ENCODE results near the gene EYA4. TPM values are rescaled to one million over a fixed set of nuclear protein-coding genes. Genes with fewer than 3 reads are reported as not detected.
A peak's percentile ranks its signal among the peaks of the same experiment; 100 is the strongest.

Gene EYA4
- total RNA-seq, 1 donor from 2014 or later: 11.1 TPM

- DNase-seq (ENCODE audit: low spot score): no peak
Observed at GRCh38 chr6:133456439-133456838, 215.3 kb downstream of the EYA4 start.

DNA sequence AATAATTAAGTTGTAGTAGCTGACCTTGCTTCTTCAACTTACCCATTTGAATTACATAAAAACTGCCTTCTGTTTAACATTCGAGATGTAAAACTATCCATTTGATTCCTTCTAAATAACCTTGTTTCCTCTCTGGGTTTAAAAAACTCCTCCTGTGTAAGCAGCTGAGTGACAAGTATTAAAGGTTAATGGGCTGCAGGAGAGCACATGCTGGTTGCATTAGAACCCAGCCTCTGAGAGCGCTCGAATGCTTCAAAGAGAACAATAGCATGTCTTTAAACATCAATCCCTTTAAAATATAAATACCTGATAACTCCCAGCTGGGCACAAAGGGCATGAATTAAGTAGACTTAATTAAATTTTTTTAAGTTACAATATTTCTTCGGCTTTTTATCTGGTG is 215.8 kb downstream of the EYA4 start:
- DNase-seq (ENCODE audit: low spot score): no peak

DNA sequence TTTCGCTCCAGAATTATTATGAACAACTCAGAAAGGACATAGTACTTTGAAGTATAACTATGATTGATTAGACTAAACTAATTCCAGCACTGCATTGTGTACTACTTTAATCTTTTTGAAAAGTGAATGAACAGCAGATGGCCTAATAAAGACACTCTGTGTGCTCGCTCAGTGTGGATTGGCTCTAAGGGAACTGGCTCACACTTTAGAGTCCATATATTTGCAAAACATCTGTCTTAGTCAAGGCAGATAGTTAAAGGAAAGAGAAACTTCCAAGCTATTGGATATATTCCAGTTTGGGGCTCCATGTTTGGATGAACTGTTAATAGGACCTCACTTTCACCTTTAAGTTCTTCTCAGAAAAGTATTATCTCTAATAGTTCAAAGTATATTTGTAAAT is 218.9 kb downstream of the EYA4 start:
- no peak for DNase-seq (ENCODE audit: low spot score)

DNA sequence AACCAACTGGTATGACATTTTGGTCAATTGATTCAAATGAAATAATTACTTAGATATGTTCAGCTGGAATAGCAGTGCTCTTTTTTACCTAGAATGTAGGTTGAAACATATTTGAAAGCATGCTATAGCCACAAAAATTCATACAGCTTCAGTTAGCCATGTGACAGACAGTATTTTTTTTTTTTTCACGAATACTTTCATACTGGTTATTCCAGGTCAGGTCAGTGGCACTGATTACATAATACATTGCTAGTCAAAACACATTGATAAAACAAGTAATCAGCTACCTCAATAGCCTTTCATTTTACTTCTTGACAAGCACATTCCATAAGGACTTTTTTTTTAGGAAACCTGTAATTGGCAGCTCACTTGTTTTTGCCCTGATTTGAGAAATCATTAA is 222.6 kb downstream of the EYA4 start:
- DNase-seq (ENCODE audit: low spot score): no peak

DNA sequence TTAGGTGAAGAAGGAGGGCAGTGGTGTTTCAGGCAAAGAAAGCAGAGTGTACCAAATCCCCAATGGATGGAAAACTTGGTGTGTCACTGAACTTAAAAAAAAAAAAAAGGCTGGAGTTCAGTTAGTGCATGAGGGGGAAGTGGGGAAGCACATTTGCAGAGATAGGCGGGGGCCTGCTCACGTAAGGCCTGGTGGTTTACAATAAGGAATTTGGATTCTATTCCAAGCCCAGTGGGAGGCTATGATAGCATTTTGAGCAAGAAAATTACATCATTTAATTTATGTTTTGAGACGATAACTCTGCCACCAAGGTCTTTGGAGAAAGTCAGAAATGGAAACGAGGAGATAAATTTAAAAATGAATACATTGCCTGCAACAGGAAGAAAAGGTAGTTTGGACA is 225.5 kb downstream of the EYA4 start:
- no peak for DNase-seq (ENCODE audit: low spot score)

GRCh38 chr6:133467231-133467981 is 226.2 kb downstream of the EYA4 start:
- peak; percentile 14 for DNase-seq (ENCODE audit: low spot score)

GRCh38 chr6:133467982-133468380 is 226.8 kb downstream of the EYA4 start:
- DNase-seq (ENCODE audit: low spot score): no peak

DNA sequence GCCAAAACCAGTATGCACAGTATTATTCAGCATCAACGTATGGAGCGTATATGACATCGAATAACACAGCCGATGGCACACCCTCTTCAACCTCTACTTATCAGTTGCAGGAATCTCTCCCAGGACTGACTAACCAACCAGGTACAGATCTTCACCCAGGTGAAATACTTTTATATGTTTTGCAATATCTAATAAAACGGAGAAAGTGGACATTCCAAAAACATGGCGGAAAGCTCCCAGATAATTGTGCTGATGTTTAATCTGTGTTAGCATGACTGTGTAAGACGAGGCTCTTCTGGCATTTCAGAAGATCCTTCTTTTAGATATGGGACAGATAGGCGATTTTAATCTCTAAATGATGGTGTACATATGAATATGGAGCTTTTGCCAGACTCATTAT is 227.4 kb downstream of the EYA4 start:
- no peak for DNase-seq (ENCODE audit: low spot score)

DNA sequence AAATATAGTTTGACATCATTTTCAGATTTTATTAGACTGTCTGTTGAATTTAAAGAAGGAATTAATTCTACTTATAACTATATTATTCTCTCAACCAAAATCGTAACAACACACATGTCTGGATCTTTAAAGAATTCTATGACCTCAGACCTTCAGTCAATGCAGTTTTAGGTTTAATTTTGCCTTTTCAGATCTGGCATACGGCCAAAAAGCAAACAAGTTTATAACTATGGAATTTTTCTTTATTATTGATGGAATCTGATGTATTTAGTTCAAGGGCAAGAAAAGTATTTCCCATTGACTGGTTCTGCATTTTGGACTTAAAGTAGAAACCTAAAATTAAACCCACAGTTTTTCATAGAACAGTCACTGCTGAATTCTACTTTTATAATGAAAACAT is 233.4 kb downstream of the EYA4 start:
- DNase-seq (ENCODE audit: low spot score): no peak

- DNase-seq (ENCODE audit: low spot score): no peak
Observed at GRCh38 chr6:133478673-133479072, 237.5 kb downstream of the EYA4 start.

- no peak for DNase-seq (ENCODE audit: low spot score)
Observed at GRCh38 chr6:133487174-133487573, 246.0 kb downstream of the EYA4 start.

DNA sequence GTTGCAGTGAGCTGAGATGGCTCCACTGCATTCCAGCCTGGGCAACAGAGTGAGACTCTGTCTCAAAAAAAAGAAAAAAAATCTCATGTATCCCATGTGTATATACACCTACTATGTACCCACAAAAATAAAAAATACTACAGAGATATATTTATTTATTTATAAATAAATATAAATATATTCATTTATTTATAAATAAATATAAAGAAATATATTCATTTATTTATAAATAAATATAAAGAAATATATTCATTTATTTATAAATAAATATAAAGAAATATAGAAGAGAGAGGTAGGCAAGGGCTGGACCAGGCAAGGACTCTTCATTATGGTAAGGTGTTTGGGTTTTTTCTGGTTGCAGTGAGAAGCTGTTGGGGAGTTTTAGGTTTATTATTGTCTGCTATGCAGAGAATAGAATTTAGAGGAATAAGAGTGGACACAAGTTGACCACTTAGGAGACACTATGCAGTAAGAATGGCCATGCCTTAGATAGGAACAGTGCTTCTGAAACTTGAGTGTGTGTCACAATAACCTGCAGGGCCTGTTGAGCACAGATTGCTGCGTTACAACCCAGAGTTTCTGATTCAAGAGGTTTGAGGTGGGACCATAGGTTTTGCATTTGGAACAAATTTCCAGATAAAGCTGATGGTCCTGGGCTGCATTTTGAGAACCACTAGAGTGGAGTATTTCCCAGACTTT is 254.2 kb downstream of the EYA4 start:
- DNase-seq (ENCODE audit: low spot score): no peak

DNA sequence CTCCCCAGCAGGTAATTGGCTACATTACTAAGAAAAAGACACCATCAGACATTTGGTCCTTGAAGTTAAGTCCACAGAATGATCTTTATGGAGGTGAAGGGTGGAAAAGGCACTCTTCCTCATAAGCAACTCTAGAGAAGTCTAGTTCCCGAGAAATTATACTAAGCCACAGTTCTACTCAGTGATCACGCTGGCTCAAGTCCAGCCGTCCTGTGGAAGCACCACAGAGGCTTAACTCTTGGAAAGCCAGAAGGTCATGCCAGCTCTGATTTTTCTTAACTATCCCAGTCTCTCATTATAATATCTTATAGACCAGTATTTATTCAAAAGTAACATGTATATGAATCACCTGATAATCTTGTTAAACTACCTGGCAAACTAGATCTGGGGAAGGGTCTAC is 258.5 kb downstream of the EYA4 start:
- no peak for DNase-seq (ENCODE audit: low spot score)

GRCh38 chr6:133501675-133502270 is 260.6 kb downstream of the EYA4 start:
- DNase-seq (ENCODE audit: low spot score): peak; percentile 9

DNA sequence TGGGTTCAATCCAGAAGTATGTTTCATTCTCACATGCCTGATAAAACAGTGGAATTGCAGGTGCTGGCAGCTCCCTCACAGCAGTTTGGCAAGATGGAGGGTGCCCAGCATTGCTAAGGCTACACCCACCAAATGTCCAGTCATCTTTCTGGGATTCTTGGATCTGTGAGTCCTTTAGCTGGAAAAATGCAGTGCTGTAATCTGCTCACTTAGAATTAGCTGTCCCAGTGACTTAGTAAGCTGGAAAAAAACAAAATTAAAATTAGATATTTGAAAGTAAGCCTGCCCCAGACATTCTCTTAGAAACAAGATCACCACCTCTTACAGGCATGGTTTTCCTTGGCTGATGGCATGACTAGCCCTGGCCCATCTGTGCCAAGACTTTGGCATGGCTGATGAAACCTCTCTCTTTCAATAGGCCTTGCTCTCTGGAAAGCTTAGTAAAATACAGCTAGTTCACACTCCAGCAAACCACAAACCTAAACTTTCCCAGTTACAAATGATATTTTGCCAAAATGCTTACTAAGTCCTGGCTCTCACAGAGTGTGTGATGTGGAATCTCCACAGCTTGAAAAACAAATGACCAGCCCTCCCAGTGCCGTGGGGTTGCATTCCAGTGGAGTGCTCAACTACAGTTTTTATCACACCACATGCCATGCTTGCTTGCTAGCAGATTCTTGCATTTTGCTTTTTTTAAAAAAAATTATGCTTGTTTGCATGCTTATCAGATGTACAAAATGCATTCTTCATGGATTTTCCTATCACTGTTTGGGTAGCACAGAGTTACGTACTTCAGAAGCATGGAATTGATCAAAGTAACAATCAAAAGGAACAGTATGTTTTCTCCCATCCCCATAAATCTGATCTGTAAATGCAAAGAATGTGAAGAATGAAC is 261.5 kb downstream of the EYA4 start:
- DNase-seq (ENCODE audit: low spot score): peak; percentile 79

GRCh38 chr6:133503336-133503729 is 262.2 kb downstream of the EYA4 start:
- DNase-seq (ENCODE audit: low spot score): peak; percentile 29

GRCh38 chr6:133504158-133504557 is 263.0 kb downstream of the EYA4 start:
- DNase-seq (ENCODE audit: low spot score): no peak

DNA sequence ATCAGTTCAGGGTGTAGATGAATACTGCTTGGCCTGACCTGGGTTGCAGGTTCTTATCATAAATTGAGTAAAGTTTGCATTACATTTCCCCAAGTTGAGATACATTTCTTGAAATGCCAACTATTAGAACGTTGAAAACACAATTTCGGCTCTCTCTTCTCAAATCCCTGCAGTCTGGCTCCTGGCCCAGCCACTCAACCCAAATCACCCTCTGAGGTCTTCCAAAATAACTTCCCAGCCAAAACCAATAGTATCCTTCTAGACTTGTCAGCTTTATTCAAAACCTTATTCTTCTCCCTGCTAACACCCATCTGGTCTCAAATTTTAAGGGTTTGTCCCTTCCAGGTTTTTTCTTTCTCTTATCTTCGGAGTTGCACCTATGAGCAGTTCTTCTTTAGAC is 263.6 kb downstream of the EYA4 start:
- peak; percentile 19 for DNase-seq (ENCODE audit: low spot score)

GRCh38 chr6:133505681-133506080 is 264.5 kb downstream of the EYA4 start:
- no peak for DNase-seq (ENCODE audit: low spot score)

- peak; percentile 66 for DNase-seq (ENCODE audit: low spot score)
Observed at GRCh38 chr6:133512410-133513016, 271.4 kb downstream of the EYA4 start.

DNA sequence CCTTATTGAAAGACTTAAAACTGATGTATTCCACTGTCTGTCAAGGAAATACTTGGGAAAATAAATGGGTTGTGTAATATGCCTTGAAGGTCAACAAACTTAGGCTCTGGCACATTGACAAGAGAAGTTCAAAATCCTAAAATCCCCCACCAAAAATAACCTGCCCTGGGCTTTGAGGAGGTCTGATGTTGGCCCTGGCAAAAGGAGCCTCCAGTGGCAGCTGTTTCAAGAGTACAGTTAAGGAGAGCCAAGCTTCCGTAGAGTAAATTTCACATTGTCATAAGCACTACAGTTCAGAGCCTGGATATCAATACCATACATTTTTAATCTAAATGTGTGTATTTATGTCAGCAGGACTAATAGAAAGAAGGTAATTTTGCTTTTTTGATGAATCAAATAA is 282.7 kb downstream of the EYA4 start:
- DNase-seq (ENCODE audit: low spot score): no peak
